Stomach (tissue), 4 donors: ENCODE data around the gene PLCD1.

ENCODE experiments used
- CTCF ChIP-seq, 7 experiments: fragments of 450-650 bp in 4 of 7; fragments of 200-600 bp in 3 of 7; sonication (generic) in 3 of 7; IDR thresholded peaks; one replicate each; pipeline ENCODE4 v1.5.1; 2016 to 2019; ENCODE audit warnings: antibody characterized with exemption in 7 of 7, control low read depth in 2 of 7, mild to moderate bottlenecking in 1 of 7
- POLR2A ChIP-seq, 4 donors: fragments of 450-650 bp; IDR thresholded peaks; one replicate each; pipeline ENCODE4 v1.6.1; 2016; ENCODE audit warnings: antibody characterized with exemption in 4 of 4, control low read depth in 2 of 4, mild to moderate bottlenecking in 1 of 4, moderate library complexity in 1 of 4
- POLR2AphosphoS5 ChIP-seq, 3 donors: sonication (generic); formaldehyde crosslinking; IDR thresholded peaks; one replicate each; pipeline ENCODE4 v1.6.1; 2016; ENCODE audit warnings: antibody characterized with exemption in 3 of 3

GRCh38 chr3:37982331-37982730, 47.1 kb downstream of the PLCD1 start:
- TF ChIP-seq CTCF (IDR thresholded peaks at IDR 0.05), result no peak
- TF ChIP-seq POLR2A (IDR thresholded peaks at IDR 0.05), result no peak
- TF ChIP-seq POLR2AphosphoS5 (IDR thresholded peaks at IDR 0.05), result no peak
